MCF 10A (cell line): ENCODE results near the gene TRMT11. TPM values are rescaled to one million over a fixed set of nuclear protein-coding genes. Genes with fewer than 3 reads are reported as not detected.

ENCODE experiments used
- BruUV-seq: library from RNA; stranded (reverse); fragments of 400-500 nt; replicated peaks from 2 replicates; lab custom pipeline; 2021; lab: Mats Ljungman, UMichigan
- CTCF ChIA-PET: fragments of 300-600 bp; sonication (Branson Sonifier 250); formaldehyde crosslinking; extraction: SDS; loops from one replicate; lab custom pipeline; 2021; ENCODE audit warnings: antibody characterized with exemption, inconsistent platforms; lab: Yijun Ruan, JAX
- POLR2A ChIA-PET: fragments of 300-600, 350-650 bp; sonication (Branson Sonifier 250); formaldehyde crosslinking; extraction: SDS; loops from one replicate; lab custom pipeline; 2020; ENCODE audit warnings: antibody characterized with exemption, inconsistent platforms; lab: Yijun Ruan, JAX
- DNase-seq: peaks from one replicate; pipeline ENCODE4 v3.0.0-alpha.2; 2018; ENCODE audit not compliant: unreplicated experiment
- H3K27ac Mint-ChIP-seq: one replicate; pipeline ENCODE4 v1.8.0; 2022; ENCODE audit warnings: mild to moderate bottlenecking, low read depth, mixed read lengths; ENCODE audit not compliant: unreplicated experiment
- H3K27me3 Mint-ChIP-seq: one replicate; pipeline ENCODE4 v1.8.0; 2022; ENCODE audit warnings: mixed read lengths; ENCODE audit not compliant: insufficient read depth, unreplicated experiment
- H3K36me3 Mint-ChIP-seq: one replicate; pipeline ENCODE4 v1.8.0; 2022; ENCODE audit warnings: mild to moderate bottlenecking, moderate library complexity, mixed read lengths; ENCODE audit not compliant: insufficient read depth, unreplicated experiment
- H3K4me1 Mint-ChIP-seq: one replicate; pipeline ENCODE4 v1.8.0; 2022; ENCODE audit warnings: mixed read lengths; ENCODE audit not compliant: insufficient read depth, unreplicated experiment
- H3K4me3 Mint-ChIP-seq: one replicate; pipeline ENCODE4 v1.8.0; 2022; ENCODE audit warnings: mild to moderate bottlenecking, moderate library complexity, mixed read lengths; ENCODE audit not compliant: unreplicated experiment
- H3K9me3 Mint-ChIP-seq: one replicate; pipeline ENCODE4 v1.8.0; 2022; ENCODE audit warnings: mixed read lengths; ENCODE audit not compliant: unreplicated experiment
- intact Hi-C: fragments of 100-400 bp; cut with micrococcal nuclease; formaldehyde crosslinking; loops from 2 replicates; pipeline ENCODE4 v1.14.1; 2022
- total RNA-seq: library from RNA; stranded (reverse); gene quantifications from 2 replicates; pipeline ENCODE4 v1.2.3, GENCODE V29; 2022
- TF ChIP-seq, protein P1 (sequence below): fragments of 200-600 bp; IDR thresholded peaks from one replicate; pipeline ENCODE4 v1.8.0; 2022; ENCODE audit warnings: antibody characterized with exemption, mild to moderate bottlenecking; ENCODE audit not compliant: unreplicated experiment

The TRMT11 gene
- total RNA-seq, 1 experiment from 2014 or later: 32.5 TPM

GRCh38 chr6:126034656-126035055 is 48.3 kb downstream of the TRMT11 start:
- no peak for DNase-seq
- H3K27ac Mint-ChIP-seq: no peak overlapping the region
- H3K4me3 Mint-ChIP-seq: no peak overlapping the region
- TF ChIP-seq, protein P1, sequence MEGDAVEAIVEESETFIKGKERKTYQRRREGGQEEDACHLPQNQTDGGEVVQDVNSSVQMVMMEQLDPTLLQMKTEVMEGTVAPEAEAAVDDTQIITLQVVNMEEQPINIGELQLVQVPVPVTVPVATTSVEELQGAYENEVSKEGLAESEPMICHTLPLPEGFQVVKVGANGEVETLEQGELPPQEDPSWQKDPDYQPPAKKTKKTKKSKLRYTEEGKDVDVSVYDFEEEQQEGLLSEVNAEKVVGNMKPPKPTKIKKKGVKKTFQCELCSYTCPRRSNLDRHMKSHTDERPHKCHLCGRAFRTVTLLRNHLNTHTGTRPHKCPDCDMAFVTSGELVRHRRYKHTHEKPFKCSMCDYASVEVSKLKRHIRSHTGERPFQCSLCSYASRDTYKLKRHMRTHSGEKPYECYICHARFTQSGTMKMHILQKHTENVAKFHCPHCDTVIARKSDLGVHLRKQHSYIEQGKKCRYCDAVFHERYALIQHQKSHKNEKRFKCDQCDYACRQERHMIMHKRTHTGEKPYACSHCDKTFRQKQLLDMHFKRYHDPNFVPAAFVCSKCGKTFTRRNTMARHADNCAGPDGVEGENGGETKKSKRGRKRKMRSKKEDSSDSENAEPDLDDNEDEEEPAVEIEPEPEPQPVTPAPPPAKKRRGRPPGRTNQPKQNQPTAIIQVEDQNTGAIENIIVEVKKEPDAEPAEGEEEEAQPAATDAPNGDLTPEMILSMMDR: no peak
- H3K27me3 Mint-ChIP-seq: no peaks in the 10 kb centered on the region
- H3K4me1 Mint-ChIP-seq: peaks cover 12% of the 10 kb centered on the region
- H3K36me3 Mint-ChIP-seq: peaks cover 72% of the 10 kb centered on the region
- ChIA-PET CTCF (interaction anchor here (0.6 to 2.4 kb wide), 7 partner anchors 12 to 270 kb away, joined by 3 to 16 read pairs (median 5); no protein-coding TSS in a partner anchor), POLR2A (no interaction called here)
- no TSS peak for BruUV-seq
- no peaks in the 10 kb centered on the region for H3K9me3 Mint-ChIP-seq
- intact Hi-C loops: loop anchor here (5.0 to 10.0 kb wide), 2 partner anchors 308 to 1160 kb away; partner anchors contain the start of gene CENPW

- DNase-seq: no peak
- H3K4me1 Mint-ChIP-seq: peaks cover 13% of the 10 kb centered on the region
- H3K27ac Mint-ChIP-seq: no peak overlapping the region
- no TSS peak for BruUV-seq
- no peak overlapping the region for H3K4me3 Mint-ChIP-seq
- H3K27me3 Mint-ChIP-seq: no peaks in the 10 kb centered on the region
- POLR2A ChIA-PET: no interaction called here
- CTCF ChIA-PET: interaction anchor here (0.7 to 1.3 kb wide), 2 partner anchors 135 to 622 kb away, joined by 3 to 4 read pairs; no protein-coding TSS in a partner anchor
- TF ChIP-seq, protein P1: no peak
- intact Hi-C loops: loop anchor here (10.0 kb wide), 1 partner anchor 1159 kb away; no protein-coding TSS in a partner anchor
- peaks cover 65% of the 10 kb centered on the region for H3K36me3 Mint-ChIP-seq
- no peaks in the 10 kb centered on the region for H3K9me3 Mint-ChIP-seq
These were observed 49.4 kb downstream of the TRMT11 start for GRCh38 chr6:126035764-126036163.

DNA sequence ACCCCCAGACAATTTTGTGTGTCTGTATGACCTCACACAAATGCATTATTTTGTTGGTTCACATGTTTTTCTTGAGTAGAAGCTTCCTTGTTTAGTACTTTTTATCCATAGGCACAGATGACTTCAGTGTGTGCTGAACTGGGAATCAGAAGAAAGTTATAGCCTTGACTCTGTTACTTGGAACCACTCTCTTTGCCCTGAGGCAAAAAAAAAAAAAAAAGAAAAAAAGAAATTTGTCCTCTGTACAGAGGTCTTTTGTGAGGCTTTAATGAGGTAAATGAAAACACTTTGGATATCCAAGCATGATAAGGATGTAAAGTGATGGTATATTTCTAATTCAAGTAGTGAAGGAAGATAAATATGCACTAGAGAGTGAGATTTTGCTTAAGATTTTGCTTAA is 51.9 kb downstream of the TRMT11 start:
- Mint-ChIP-seq H3K9me3 (no peaks in the 10 kb centered on the region), H3K27ac (peak overlapping the region; percentile 39), H3K27me3 (no peaks in the 10 kb centered on the region), H3K4me3 (no peak overlapping the region), H3K4me1 (peaks cover 17% of the 10 kb centered on the region), H3K36me3 (peaks cover 68% of the 10 kb centered on the region)
- ChIA-PET CTCF (interaction anchor here (0.7 to 0.9 kb wide), 3 partner anchors 11 to 43 kb away, joined by 3 to 4 read pairs (median 4); no protein-coding TSS in a partner anchor), POLR2A (no interaction called here)
- no peak for DNase-seq
- TF ChIP-seq, protein P1: no peak
- no TSS peak for BruUV-seq
- intact Hi-C loops: loop anchor here (10.0 kb wide), 1 partner anchor 1157 kb away; no protein-coding TSS in a partner anchor

- CTCF ChIA-PET: interaction anchor here (0.5 to 0.9 kb wide), 3 partner anchors 42 to 1305 kb away, joined by 3 to 4 read pairs (median 4); no protein-coding TSS in a partner anchor
- no peaks in the 10 kb centered on the region for H3K9me3 Mint-ChIP-seq
- H3K27ac Mint-ChIP-seq: peak overlapping the region; percentile 77
- POLR2A ChIA-PET: interaction anchor here (0.6 to 1.2 kb wide), 3 partner anchors 15 to 137 kb away, joined by 3 to 4 read pairs (median 3); partner anchors contain the start of gene TRMT11
- peaks cover 13% of the 10 kb centered on the region for H3K4me1 Mint-ChIP-seq
- no peaks in the 10 kb centered on the region for H3K27me3 Mint-ChIP-seq
- no peak overlapping the region for H3K4me3 Mint-ChIP-seq
- peaks cover 61% of the 10 kb centered on the region for H3K36me3 Mint-ChIP-seq
- no TSS peak for BruUV-seq
- TF ChIP-seq, protein P1: no peak
- intact Hi-C loops: loop anchor here (10.0 kb wide), 1 partner anchor 1156 kb away; no protein-coding TSS in a partner anchor
- peak; percentile 45 for DNase-seq
These were observed 52.9 kb downstream of the TRMT11 start for GRCh38 chr6:126039284-126039683.
